ENCODE results near the gene CNKSR2.

The CNKSR2 gene

DNA sequence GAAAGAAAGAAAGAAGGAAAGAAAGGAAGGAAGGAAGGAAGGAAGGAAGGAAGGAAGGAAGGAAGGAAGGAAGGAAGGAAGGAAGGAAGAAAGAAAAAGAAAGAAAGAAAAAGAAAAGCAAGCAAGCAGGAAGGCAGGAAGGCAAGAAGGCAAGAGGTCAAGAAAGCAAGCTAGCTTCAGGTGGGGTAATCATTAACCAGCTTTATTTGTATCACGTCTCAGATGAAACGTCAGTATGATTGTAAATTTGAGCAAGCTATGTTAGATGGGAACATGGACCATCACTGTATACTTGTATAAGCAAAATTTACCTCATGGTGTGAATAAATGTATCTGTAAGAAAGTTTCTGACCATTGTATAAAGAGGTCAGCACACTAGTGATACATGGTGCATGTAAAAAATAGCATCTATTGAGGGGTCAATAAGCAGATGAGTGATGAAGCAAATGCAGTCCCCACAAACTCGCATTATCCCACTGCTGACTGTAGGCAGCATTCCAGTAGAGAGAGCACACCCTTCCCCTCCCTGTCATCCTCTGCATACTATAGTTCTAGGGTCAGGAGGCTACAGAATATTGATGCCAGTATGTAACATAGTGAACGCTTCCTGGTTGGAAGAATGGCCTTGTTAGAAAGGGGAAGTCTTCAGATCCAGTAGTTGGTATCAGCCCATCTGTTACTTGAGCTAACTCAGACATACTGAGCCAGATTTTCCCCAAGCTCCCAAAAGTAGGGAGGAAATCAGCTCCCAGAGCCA is 300.4 kb downstream of the CNKSR2 start:
- DNase-seq (ENCODE audit: low read depth in 2 of 2) = no peak

GRCh38 chrX:21675931-21676330 is 301.7 kb downstream of the CNKSR2 start:
- no peak for DNase-seq (ENCODE audit: low read depth in 2 of 2)

DNA sequence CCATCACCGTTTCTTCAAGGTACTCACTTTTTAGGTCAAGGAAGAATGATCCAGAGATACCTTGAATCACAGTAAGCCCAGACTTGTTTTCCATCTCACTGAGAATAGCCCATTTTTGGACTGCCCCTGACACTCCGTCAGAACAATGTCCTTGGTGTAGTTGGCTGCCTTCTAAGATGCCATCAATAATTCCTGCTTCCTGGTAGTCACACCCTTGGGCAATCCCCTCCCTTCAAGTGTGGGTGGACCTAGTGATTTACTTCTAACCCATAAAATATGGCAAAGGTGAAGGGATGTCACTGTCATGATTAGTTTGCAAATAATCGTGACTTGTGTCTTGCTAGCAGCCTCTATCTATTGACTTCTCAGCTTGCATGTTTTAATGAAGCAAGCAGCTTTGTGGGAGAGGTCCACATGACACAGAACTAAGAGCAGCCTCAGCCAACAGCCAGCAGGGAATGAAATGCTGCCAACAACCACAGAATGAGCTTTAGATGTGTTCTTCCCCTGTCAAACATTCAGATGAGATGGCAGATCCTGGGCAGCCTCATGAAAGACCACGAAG is 303.9 kb downstream of the CNKSR2 start:
- DNase-seq (ENCODE audit: low read depth in 2 of 2) = no peak

DNA sequence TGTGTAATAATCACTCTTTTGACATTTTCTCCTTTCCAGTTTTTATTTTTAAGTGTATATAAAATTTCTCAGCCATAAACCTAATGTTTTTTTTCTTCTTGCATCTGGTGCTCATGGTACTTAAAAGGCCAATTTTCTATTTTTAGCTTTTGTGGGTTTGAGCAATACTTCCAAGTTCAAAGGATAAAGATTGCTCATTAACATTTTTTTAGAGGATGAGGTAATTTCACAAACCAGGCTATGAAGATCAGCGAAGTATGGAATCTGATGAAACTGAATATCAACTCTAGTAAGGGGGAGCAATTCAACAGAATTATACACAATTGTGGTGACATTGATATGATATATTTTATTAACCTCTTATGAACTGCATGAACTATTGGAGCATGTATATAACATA is 309.7 kb downstream of the CNKSR2 start:
- peak; percentile 65 to 66 for DNase-seq (ENCODE audit: low read depth in 2 of 2)

DNA sequence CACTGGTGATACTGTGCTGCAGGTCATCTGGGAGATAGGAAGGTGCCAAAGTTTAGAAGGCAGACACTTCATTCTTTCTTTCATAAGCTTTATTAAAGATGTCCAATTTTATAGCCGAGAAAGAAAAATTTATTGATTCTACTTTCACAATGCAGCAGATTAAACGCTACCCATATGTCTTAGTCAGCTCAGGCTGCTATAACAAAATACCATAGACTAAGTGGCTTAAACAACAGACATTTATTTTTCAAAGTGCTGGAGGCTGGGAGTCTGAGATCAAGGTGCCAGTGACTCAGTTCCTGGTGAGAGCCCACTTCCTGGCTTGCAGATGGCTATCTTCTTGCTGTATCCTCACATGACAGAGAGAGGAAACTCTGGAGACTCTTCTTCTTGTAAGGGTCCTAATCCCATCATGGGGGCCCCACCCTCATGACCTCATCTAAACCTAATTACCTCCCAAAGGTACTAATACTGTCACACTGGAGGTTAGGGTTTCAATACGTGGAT is 317.3 kb downstream of the CNKSR2 start:
- DNase-seq (ENCODE audit: low read depth in 2 of 2) = no peak

- DNase-seq (ENCODE audit: low read depth in 2 of 2) = no peak
These were observed 324.1 kb downstream of the CNKSR2 start for GRCh38 chrX:21698272-21698671.

DNA sequence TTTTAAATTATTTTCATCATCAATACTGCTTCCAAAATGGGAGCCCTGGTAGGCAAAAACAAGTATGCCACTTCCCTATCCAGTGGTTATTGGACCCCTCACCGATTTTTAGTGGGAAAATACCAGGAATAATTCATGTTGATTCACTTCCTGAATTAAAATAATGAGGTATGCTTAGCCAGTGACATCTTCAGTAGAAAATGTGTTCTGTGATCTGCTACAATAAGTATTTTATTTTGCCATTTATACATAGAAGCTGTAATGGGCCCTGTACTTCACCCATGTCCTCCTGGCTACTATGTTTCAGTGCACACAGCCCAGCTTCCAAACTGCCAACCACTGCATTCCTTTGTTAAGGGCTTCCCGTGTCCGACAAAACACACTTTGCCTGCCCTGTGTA is 324.9 kb downstream of the CNKSR2 start:
- no peak for DNase-seq (ENCODE audit: low read depth in 2 of 2)

GRCh38 chrX:21700275-21700674 is 326.1 kb downstream of the CNKSR2 start:
- no peak for DNase-seq (ENCODE audit: low read depth in 2 of 2)

GRCh38 chrX:21700967-21701366 is 326.7 kb downstream of the CNKSR2 start:
- no peak for DNase-seq (ENCODE audit: low read depth in 2 of 2)

- DNase-seq (ENCODE audit: low read depth in 2 of 2) = no peak
These were observed 328.5 kb downstream of the CNKSR2 start for GRCh38 chrX:21702725-21703124.
